ENCODE results near the gene BIN1. TPM values are rescaled to one million over a fixed set of nuclear protein-coding genes. Genes with fewer than 3 reads are reported as not detected.
A peak's percentile ranks its signal among the peaks of the same experiment; 100 is the strongest.

BIN1 gene
- total RNA-seq (1,000 to 10,000 TPM; 1,036 to 1,643 (median 1,260) TPM), polyA plus RNA-seq (1,000 to 10,000 TPM in 2 of 3 donors, 100 to 1,000 TPM in 1; 615 to 1,667 (median 1,547) TPM)
- long read RNA-seq, donor 1, transcript BIN1-208 (14 exons, 1,832 nt), result minor isoform, 881 of 2,322 reads
- long read RNA-seq, donor 1, transcript BIN1-206 (15 exons, 2,209 nt), result major isoform, 1,049 of 2,322 reads
- long read RNA-seq, donor 1, transcript BIN1-201 (16 exons, 2,338 nt), result minor isoform, 42 of 2,322 reads
- long read RNA-seq, donor 1, partial matches to known transcripts, result 217 of 2,322 reads
- long read RNA-seq, donor 1, other reads (novel, unspliced or antisense), result 131 of 2,322 reads
- long read RNA-seq, donor 2, full-length matches to known transcripts, result 5,252 of 6,463 reads
- long read RNA-seq, donor 2, partial matches to known transcripts, result 580 of 6,463 reads
- long read RNA-seq, donor 2, other reads (novel, unspliced or antisense), result 631 of 6,463 reads

GRCh38 chr2:127106991-127107621 is at the start of gene BIN1:
Gene BIN1 (minus strand): TSS chr2:127107154. CDS start chr2:127106943, 211 bp downstream.
- Histone ChIP-seq H3K27me3 (ENCODE audit: insufficient read depth in 3 of 3, low read length in 2 of 3) (no peaks in the 10 kb centered on the region), H3K36me3 (ENCODE audit: insufficient read depth in 1 of 2, low read depth in 1 of 2) (no peaks in the 10 kb centered on the region), H3K4me3 (peak within 1 kb of the TSS; percentile 96), H3K4me1 (peaks cover 23% of the 10 kb centered on the region), H3K9me3 (no peaks in the 10 kb centered on the region), H3K27ac (peak within 1 kb of the TSS; percentile 98)
- intact Hi-C loops (cut with DNase I), result loop anchor here (2.0 to 5.0 kb wide), 3 partner anchors 35 to 50 kb away; no protein-coding TSS in a partner anchor
- WGBS, 3 donors, result 0 to 1% (median 0%) methylated on average over 41 to 76 of the region's 77 CpGs
- DNase-seq, result peak; percentile 96
- peak; percentile 68 to 74 (median 72) for ATAC-seq
- TF ChIP-seq CTCF (IDR thresholded peaks at IDR 0.05), result no peak

GRCh38 chr2:127155947-127156346 is 49.0 kb upstream of the BIN1 start:
- no peaks in the 10 kb centered on the region for H3K36me3 ChIP-seq (ENCODE audit: insufficient read depth in 1 of 2, low read depth in 1 of 2)
- WGBS, 3 donors, result 8 to 22% (median 12%) methylated on average over 2 of the region's 2 CpGs
- no peaks in the 10 kb centered on the region for H3K9me3 ChIP-seq
- peak; percentile 59 to 81 (median 74) for ATAC-seq
- no peak overlapping the region for H3K4me3 ChIP-seq
- intact Hi-C loops (cut with DNase I), result loop anchor here (5.0 kb wide), 2 partner anchors 49 to 89 kb away; partner anchors contain the start of gene BIN1 (in 1 of the 2)
- H3K27me3 ChIP-seq (ENCODE audit: insufficient read depth in 3 of 3, low read length in 2 of 3), result no peaks in the 10 kb centered on the region
- peak; percentile 50 to 81 for DNase-seq
- peaks cover 27% of the 10 kb centered on the region for H3K4me1 ChIP-seq
- TF ChIP-seq CTCF (IDR thresholded peaks at IDR 0.05), result no peak
- peak overlapping the region; percentile 89 for H3K27ac ChIP-seq

GRCh38 chr2:127155028-127155581 is 48.2 kb upstream of the BIN1 start:
- Histone ChIP-seq H3K4me3 (no peak overlapping the region), H3K27ac (peak overlapping the region; percentile 89)
- peak; percentile 66 to 76 (median 72) for ATAC-seq

GRCh38 chr2:127154396-127154795 is 47.4 kb upstream of the BIN1 start:
- 55 to 73% (median 57%) methylated on average over 4 of the region's 4 CpGs for WGBS, 3 donors

More at GRCh38 chr2:127155028-127155581, 48.2 kb upstream of the BIN1 start:
- H3K27me3 ChIP-seq (ENCODE audit: insufficient read depth in 3 of 3, low read length in 2 of 3), result no peaks in the 10 kb centered on the region
- H3K36me3 ChIP-seq (ENCODE audit: insufficient read depth in 1 of 2, low read depth in 1 of 2), result no peaks in the 10 kb centered on the region
- peak; percentile 58 to 73 for DNase-seq
- H3K9me3 ChIP-seq, result no peaks in the 10 kb centered on the region
- H3K4me1 ChIP-seq, result peaks cover 27% of the 10 kb centered on the region
- TF ChIP-seq CTCF (IDR thresholded peaks at IDR 0.05), result no peak
- WGBS, 3 donors, result 17 to 29% (median 17%) methylated on average over 7 of the region's 7 CpGs
- intact Hi-C loops (cut with DNase I), result loop anchor here (5.0 kb wide), 2 partner anchors 48 to 88 kb away; partner anchors contain the start of gene BIN1 (in 1 of the 2)

More at GRCh38 chr2:127154396-127154795, 47.4 kb upstream of the BIN1 start:
- Histone ChIP-seq H3K27me3 (ENCODE audit: insufficient read depth in 3 of 3, low read length in 2 of 3) (no peaks in the 10 kb centered on the region), H3K9me3 (no peaks in the 10 kb centered on the region), H3K4me3 (no peak overlapping the region), H3K27ac (peak overlapping the region; percentile 89), H3K4me1 (peaks cover 27% of the 10 kb centered on the region), H3K36me3 (ENCODE audit: insufficient read depth in 1 of 2, low read depth in 1 of 2) (no peaks in the 10 kb centered on the region)
- DNase-seq (no peak), ATAC-seq (no peak)
- intact Hi-C loops (cut with DNase I), result loop anchor here (5.0 kb wide), 1 partner anchor 72 kb away; no protein-coding TSS in a partner anchor
- no peak for TF ChIP-seq CTCF (IDR thresholded peaks at IDR 0.05)

Measured in psoas muscle (tissue), 8 donors.